NCI-H345 (cell line): ENCODE results near the gene NDUFAF5.
"Not testable (repeated sequence)": the region's sequence is repeated elsewhere in the genome, so short reads cannot be mapped to it uniquely, and the experiment has no call there.

Experiments used
- DNase-seq: peaks from one replicate; lab custom pipeline; 2025; lab: John Stamatoyannopoulos, UW

Gene NDUFAF5, protein sequence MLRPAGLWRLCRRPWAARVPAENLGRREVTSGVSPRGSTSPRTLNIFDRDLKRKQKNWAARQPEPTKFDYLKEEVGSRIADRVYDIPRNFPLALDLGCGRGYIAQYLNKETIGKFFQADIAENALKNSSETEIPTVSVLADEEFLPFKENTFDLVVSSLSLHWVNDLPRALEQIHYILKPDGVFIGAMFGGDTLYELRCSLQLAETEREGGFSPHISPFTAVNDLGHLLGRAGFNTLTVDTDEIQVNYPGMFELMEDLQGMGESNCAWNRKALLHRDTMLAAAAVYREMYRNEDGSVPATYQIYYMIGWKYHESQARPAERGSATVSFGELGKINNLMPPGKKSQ

DNA sequence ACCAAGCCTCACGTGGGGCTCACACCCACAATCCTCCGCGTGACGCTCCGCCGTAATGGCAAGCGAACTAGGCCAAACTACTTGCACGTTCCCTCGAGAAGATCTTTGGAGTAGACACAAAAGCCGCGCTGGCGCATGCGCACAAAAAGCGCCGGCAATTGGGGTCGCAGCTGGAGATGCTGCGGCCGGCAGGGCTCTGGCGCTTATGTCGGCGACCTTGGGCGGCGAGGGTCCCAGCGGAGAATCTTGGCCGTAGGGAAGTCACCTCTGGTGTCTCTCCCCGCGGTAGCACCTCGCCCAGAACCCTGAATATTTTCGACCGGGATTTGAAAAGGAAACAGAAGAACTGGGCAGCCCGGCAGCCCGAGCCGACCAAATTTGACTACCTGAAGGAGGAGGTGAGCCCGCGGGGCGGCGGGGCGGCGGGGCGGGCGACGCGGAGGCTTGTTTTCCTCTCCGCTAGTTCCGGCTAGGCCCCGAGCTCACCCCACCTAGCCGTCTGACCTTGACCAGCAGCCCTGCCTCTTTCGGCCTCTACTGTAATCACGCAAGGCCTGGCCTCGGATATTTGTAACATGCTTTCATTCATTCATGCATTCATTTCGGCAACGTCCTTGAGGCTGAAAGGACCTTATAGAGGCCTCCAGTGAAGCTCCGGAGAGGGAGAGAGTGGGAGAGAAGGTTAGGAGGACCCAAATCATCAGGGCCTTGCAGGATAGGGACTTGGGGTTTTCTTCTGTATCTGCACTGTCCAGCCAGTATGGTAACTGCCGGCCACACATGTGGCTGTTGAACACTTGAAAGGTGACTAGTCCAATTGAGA, at the start of gene NDUFAF5, which contains the start of gene ESF1:
Gene NDUFAF5, plus strand, starts transcription at position 136 of the 823 bp plus-strand sequence. Its CDS starts 41 bp downstream, at position 177.
Gene ESF1, minus strand, starts transcription at position 27 of the 823 bp plus-strand sequence. CDS start 1,779 bp downstream, outside the sequence.
- peak; percentile 98 for DNase-seq

DNA sequence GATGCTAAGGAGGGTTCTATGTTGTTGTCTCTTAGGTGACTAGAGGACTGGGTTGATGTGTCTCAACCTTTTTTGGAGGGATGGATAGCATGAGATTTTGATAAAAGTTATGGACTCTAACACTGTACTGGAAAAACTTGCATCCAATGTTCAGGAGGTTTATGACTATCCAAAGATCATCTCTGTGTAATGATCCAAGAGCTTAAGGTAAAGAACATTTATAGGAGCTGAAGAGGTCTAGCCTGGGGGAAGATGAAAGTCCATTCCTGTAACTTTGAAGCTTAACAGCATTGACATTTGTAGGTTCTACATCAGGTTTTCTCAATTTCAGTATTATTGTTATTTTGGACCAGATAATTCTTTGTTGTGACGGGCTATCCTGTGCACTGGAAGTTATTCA, 49.0 kb upstream of the NDUFAF5 start:
- no peak for DNase-seq

DNA sequence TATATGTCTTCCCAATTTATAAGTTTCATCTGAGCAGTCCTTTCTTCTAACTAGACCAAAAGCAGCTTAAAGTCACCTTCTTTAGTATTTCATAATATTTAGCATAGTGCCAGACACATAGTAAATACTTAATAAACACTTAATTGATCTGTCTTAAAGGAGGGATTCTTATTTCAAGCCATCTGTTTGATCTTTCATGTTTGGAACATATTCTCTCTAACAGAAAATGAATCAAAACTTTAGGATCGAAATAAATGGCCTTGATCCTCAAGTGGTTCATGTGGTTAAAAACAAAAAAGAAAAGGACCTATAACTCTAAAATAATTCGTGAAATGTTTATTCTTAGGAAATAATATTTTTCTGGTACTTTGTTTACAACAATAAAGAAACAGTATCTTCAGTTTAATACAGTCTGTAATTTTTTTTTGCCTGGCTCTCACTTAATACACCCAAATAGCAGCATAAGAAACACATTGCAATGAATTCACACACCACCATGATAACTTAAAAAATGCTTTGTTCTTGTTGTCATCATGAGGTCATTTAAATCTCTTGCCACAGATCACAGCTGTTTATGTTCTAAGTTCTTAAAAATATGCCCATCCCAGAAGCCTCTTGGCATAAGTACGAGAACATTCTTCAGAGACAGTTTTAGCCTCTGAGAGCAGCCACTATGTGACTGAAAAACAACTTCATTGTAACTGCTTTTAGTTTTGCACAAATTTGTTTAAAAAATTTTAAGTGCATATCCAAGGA, 48.2 kb upstream of the NDUFAF5 start:
- DNase-seq: no peak

DNA sequence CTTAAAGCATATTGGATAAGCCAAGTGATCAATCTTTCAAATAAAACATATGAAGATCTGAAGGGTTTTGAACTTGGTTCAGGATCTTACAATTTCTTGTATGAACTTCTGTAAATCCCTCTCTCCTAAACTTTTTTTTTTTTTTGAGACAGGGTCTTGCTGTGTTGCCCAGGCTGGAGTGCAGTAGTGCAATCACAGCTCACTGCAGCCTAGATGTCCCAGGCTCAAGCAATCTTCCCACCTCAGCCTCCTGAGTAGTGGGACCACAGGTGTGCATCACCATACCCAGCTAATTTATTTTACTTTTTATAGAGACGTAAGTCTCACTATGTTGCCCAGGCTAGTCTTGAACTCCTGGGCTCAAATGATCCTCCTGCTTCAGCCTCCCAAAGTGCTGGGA, 46.6 kb upstream of the NDUFAF5 start:
- not testable (repeated sequence) for DNase-seq

DNA sequence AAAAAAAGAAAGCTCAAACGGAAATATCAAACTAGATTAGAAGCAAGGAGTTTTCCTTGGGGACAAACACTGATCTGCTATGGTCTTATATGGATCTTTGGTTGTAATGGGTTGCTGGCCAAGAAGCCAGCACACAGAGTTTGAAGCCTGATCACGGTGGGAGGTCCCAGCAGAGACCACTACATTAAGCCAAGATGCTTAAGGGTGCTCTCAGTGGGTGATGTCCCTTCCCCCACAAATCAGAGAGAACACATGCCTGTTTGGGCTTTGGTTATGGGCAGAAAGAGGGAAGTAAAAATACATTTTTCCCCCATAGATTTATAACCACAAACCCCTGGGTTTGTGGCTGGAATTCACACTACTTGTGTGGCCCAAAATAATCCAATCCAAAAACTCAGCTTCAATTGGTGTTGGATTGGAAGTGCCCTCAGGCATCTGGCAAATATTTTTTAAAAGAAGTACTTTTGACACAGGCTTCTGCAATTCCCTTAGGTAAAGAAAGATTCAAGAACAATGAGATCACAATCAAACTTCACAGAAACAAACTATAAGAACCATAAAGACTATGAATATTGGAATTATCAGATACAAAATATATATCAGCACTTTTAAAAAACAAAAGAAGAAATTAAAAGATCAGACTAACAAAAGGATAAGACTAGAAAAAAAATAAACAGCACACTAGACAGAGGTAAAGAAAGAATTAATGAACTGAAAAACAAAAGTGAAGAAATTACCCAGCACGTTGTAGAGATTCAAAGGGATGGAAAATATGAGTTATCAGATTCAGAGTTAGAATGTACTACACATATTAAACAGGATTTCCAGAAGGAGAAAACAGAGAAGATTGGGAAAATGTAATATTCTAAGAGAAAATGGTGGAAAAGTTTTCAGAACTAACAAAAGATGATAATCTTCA, 44.8 kb upstream of the NDUFAF5 start:
- no peak for DNase-seq

DNA sequence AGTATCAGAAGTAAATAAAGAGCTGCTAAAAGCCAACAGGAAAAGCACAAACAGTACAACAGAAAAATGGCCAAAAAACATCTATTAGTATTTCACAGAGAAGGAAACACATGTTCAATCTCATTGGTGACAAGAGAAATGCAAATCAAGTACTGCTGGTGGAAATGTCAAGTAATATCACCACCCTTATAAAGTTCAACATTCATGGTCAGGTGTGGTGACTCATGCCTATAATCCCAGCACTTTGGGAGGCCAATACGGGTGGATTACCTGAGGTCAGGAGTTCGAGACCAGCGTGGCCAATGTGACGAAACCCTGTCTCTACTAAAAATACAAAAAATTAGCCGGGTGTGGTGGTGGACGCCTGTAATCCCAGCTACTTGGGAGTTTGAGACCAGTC, 42.9 kb upstream of the NDUFAF5 start:
- DNase-seq: no peak

DNA sequence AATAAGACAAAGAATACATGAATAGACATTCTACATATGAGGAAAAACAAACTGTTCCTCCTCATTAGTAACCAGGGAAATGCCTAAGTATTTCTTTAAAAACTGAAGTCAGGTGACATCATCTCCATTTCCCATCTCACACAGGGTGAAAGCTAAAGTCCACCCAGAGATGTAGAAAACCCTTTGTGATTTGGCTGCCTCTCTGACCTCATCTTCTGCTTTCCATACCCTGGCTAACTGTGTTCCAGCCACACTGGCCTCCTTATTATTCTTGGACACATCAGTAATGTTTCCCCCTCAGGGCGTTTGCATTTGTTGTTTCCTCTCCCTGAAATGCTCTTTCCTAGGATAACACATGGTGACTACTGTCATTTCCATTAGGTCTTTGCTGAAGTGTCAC, 40.5 kb upstream of the NDUFAF5 start:
- no peak for DNase-seq

DNA sequence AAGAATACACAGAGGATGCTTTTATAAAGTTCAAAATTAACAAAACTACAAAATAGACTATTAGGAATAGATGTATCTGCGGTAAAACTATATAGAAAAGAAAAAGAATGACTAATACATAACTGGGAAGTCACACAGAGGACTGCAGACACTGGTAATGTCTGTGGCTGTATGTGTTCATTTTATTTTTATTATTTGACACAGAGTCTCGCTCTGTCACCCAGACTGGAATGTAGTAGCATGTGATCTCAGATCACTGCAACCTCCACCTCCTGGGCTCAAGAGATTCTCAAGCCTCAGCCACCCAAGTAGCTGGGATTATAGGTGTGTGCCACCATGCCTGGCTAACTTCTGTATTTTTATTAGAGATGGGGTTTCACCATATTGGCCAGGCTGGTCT, 39.0 kb upstream of the NDUFAF5 start:
- DNase-seq: no peak

DNA sequence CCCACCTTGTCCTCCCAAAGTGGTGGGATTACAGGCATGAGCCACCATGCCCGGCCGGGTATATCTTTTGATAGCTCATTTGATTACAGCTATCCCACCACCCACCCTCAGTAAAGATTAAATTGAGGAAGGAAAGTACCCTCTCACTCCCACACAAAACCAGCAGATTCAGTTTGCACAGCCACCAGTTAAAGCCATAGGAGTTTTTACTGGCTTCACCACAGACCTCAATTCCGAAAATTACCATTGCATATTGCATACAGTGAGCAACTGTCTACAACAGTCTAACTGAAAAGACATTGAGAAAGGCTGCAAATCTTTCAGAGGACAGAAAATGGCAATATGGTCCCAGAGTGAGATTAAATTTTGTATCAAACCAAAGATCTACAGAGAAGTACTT, 35.0 kb upstream of the NDUFAF5 start:
- DNase-seq: no peak

DNA sequence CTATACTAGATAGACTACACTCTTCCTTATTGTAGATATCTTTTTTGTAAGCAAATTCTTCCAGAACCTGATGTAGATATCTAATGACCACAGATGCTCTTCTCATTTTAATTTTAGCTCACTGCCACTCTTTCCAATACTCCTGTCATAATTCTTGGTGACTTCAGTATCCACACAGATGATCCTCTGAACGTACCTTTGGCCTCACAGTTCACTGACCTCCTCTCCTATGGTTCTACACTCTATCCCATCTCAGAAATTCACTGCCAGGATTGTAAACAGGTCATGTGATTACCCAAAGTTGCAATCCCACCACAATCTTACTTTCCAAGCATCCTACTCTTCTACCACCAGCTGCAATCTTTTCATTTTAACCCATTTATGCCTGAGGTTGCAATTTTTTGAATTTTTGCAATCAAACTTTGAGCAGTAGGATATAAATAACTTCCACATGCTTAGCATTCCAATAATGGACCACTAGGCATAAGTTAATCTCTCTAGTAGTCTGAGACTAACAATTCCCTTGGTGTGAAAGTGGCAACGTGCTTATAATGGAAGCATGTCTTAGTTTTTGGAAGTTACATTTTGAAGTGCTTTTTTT, 31.3 kb upstream of the NDUFAF5 start:
- no peak for DNase-seq

DNA sequence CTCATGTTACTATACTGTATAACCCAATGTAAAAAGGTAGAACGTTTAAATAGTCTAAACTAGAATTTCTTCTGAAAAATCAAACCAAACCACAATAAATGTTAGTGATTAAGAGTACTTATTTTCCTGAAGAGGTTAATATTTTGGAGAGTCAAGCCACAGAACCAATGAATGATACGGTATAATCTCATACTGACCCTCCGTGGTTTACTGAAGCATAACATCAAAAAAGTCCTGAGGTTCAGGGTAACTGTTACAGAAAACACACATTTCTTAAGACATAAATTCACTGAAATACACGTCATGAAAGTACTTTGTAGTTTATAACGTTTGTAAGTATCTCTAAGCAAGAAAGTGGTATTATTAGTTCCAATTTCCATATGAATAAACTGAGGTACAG, 29.0 kb upstream of the NDUFAF5 start:
- DNase-seq: no peak

DNA sequence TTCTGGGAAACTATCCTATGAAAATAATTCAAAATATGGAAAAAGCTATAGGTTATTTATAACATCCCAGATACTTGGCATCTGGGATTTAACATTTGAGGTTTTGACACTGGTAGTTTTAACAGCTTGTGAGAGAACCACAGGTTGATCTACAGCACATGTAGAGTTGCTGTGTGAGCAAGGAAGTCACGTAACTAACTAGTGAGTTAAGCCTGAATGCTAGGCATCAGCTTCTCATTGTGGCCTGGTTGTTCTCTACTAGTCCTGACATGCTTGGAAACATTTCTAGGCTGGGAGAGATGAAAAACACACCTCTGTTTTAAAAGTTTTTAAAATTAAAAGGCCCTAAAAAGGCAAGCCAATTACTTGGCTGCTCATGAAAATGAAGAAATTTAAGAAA, 28.3 kb upstream of the NDUFAF5 start:
- DNase-seq: no peak

DNA sequence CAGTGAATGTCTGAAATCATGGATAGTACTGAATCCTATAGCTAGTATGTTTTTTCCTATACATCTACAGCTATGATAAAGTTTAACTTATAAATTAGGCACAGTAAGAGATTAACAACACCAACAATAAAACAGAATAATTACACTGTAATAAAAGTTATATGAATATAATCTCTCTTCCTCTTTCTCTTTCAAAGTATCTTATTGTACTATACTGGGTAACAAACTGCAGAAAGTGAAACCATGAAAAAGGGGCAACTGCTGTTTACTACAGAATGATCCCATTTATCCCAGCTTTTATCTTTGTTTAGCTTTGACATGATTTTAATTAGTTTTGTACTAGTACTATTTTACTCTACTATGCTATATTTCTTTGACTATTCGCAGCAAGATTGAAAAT, 25.9 kb upstream of the NDUFAF5 start:
- DNase-seq: no peak

DNA sequence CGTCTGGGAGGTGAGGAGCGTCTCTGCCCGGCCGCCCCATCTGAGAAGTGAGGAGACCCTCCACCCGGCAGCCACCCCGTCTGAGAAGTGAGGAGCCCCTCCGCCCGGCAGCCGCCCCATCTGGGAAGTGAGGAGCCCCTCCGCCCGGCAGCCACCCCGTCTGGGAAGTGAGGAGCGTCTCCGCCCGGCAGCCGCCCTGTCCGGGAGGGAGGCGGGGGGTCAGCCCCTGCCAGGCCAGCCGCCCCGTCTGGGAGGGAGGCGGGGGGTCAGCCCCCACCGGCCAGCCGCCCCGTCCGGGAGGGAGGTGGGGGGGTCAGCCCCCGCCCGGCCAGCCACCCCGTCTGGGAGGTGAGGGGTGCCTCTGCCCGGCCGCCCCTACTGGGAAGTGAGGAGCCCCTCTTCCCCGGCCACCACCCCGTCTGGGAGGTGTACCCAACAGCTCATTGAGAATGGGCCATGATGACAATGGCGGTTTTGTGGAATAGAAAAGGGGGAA, 24.3 kb upstream of the NDUFAF5 start:
- DNase-seq: not testable (repeated sequence)

DNA sequence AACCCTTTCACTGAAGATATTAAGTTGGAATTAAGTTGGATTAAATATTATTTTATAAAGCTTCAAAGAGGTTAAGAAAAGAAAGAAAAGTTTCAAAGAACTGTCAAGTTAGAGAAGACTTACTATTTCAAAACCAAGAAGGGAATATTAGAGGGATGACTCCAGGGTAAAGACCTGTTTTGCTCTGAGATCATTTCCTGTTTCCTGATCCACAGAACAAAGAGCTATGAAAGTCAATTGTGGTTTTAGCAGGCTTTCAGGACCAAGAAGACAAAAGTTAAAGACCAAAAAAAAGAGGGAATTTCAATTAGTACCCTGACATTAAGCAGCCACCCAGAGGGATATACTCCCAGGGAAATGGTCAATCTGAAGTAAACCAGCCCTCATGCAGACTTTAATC, 19.5 kb upstream of the NDUFAF5 start:
- DNase-seq: no peak

DNA sequence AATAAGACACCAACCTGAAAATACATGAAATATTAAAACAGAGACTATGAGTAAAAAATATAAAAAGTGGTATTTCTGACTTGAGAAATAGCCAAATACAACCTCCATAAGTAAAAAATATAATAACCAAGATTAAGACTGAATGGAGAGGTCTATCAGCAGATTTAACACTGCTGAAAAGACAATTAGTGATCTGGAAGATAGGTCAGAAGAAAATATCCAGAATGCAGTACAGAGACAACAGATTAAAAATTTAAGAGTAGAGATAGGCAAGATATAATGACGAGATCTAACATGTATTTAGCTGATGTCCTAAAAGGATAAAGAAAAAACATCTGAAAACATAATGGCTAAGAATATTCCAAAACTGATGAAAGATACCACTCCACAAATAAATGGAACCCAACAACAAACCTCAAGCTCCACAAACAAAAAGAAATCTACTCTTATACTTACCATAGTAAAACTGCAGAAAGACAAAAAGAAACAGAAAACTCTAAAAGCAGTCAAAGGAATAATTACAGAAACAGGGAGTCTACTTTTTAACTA, 18.9 kb upstream of the NDUFAF5 start:
- DNase-seq: no peak

DNA sequence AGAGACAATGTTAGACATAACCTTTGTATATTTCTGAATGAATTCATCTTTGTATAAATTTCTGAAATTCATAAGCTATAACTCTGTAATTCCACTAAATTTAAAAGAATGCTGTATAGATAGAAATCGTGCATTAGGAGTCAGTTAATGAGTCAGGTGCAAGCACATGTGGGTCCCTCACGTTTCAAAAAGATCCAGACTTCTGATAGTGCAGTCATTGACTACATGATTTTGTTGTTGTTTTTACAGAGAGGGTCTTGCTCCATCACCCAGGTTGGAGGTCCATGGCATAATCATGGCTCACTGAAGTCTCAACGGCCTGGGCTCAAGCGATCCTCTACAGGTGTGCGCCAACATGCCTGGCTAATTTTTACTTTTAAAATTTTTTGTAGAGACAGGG, 14.7 kb upstream of the NDUFAF5 start:
- no peak for DNase-seq

DNA sequence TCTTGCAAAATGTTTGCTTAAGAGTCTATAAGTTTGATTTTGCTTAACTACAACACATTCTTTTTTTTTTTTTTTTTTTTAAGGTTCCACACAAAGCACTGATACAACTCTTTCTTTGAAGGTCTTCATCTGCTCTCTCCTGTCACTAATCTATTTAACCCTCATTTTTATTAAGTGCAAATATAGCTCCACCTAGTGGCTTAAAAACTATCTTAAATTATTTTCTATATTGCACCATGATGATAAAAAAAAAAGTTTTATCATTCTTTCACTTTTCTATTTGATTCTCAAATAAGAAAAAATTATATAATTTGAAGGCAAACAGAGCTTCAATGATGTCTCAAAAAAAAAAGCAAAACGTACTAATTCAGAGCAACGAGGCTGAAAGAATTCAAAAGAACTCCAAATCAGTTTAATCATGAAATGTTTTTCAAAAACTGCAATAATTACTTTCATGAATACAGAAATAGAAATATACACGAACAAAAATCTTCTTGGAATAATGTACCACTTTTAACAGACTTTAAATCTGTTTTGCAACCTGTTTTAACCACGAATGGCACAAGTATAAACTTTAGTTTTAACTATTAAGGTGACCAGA, 12.9 kb upstream of the NDUFAF5 start:
- peak; percentile 34 for DNase-seq

DNA sequence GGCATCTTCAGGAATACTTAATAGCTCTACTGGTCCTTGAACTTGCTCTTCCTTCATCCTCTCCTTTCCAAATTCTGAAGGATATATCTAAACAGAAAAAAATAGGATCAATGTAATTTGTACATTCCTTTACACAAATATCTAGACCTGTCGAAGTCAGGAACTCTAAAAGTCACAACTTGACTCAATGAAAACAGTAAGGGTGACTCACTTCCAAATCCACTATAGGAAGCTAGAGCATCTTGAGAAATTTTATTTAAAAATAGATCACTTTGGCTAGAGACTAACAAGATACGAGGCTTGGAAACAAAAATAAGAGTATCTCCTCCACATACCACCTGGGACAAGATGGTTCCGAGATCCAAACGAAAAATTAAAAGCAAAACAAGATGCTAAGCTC, 12.3 kb upstream of the NDUFAF5 start:
- DNase-seq: no peak

DNA sequence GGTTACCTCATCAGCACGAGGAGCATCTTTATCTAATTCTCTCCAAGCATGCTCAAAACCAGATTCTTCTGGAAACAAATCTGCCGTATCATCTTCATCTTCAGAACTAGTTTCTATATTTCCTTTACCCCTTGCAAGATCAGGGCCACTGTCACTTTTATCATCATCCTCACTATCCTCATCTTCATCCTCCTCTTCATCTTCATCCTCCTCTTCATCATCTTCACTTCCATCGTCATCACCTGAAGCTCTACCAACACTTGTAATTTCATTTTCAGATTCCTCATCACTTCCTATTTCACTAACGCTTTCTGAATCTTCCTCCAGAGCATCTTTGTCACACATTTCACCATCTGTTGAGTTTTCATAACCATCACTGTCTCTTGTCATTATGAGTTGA, 9.0 kb upstream of the NDUFAF5 start:
- DNase-seq: no peak
